HG03378 (cell line): ENCODE measurements around the gene AQP12A.

Experiments
- ATAC-seq: cut with Tn5 transposase; IDR thresholded peaks from one replicate; pipeline ENCODE4 v1.9.1; 2021; ENCODE audit warnings: mild to moderate bottlenecking, moderate library complexity; ENCODE audit not compliant: unreplicated experiment

AQP12A gene

GRCh38 chr2:240733803-240734495 lies 42.3 kb downstream of the AQP12A start:
- ATAC-seq, result no peak

- ATAC-seq, result no peak
Observed at GRCh38 chr2:240734756-240735155, 43.1 kb downstream of the AQP12A start.

- no peak for ATAC-seq
Observed at GRCh38 chr2:240735476-240735875, 43.8 kb downstream of the AQP12A start.

- ATAC-seq, result no peak
Observed at GRCh38 chr2:240736281-240737250, 44.9 kb downstream of the AQP12A start.

- no peak for ATAC-seq
Observed at GRCh38 chr2:240737512-240737911, 45.8 kb downstream of the AQP12A start.

- no peak for ATAC-seq
Observed at GRCh38 chr2:240737958-240738357, 46.3 kb downstream of the AQP12A start.

- ATAC-seq, result no peak
Observed at GRCh38 chr2:240739797-240740196, 48.1 kb downstream of the AQP12A start.

- ATAC-seq, result no peak
Observed at GRCh38 chr2:240741091-240741490, 49.4 kb downstream of the AQP12A start.

GRCh38 chr2:240742602-240743095 lies 51.0 kb downstream of the AQP12A start:
- ATAC-seq, result no peak

- ATAC-seq, result no peak
Observed at GRCh38 chr2:240745456-240745855, 53.8 kb downstream of the AQP12A start.

- no peak for ATAC-seq
Observed at GRCh38 chr2:240745962-240746361, 54.3 kb downstream of the AQP12A start.

- ATAC-seq, result no peak
Observed at GRCh38 chr2:240746671-240747070, 55.0 kb downstream of the AQP12A start.

- no peak for ATAC-seq
Observed at GRCh38 chr2:240747256-240747655, 55.6 kb downstream of the AQP12A start.
